Amygdala (tissue), 56 donors: ENCODE results near the gene DIP2C.

Source experiments
- DNase-seq, 56 donors: peaks; one replicate each; lab custom pipeline; 2025; lab: John Stamatoyannopoulos, UW

The DIP2C gene

GRCh38 chr10:409408-410040 lies 279.9 kb downstream of the DIP2C start:
- no peak for DNase-seq

- no peak for DNase-seq
These were observed 281.2 kb downstream of the DIP2C start for GRCh38 chr10:408236-408635.

- DNase-seq = no peak
These were observed 282.5 kb downstream of the DIP2C start for GRCh38 chr10:406976-407375.

GRCh38 chr10:405648-406047 lies 283.8 kb downstream of the DIP2C start:
- no peak for DNase-seq

GRCh38 chr10:404991-405390 lies 284.5 kb downstream of the DIP2C start:
- no peak for DNase-seq

GRCh38 chr10:404346-404745 lies 285.1 kb downstream of the DIP2C start:
- no peak for DNase-seq

GRCh38 chr10:398954-399353 lies 290.5 kb downstream of the DIP2C start:
- no peak for DNase-seq

GRCh38 chr10:397321-398068 lies 292.0 kb downstream of the DIP2C start:
- DNase-seq = no peak

- DNase-seq = no peak
These were observed 292.8 kb downstream of the DIP2C start for GRCh38 chr10:396535-397220.

- no peak for DNase-seq
These were observed 293.4 kb downstream of the DIP2C start for GRCh38 chr10:396107-396506.

- no peak for DNase-seq
These were observed 293.8 kb downstream of the DIP2C start for GRCh38 chr10:395665-396064.

GRCh38 chr10:394439-395101 lies 294.9 kb downstream of the DIP2C start:
- peak in 53 of 56 donors; percentile 26 to 96 (median 80) for DNase-seq

- peak in 8 of 56 donors; percentile 44 to 77 (median 66) for DNase-seq
These were observed 295.6 kb downstream of the DIP2C start for GRCh38 chr10:393787-394438.

GRCh38 chr10:393106-393745 lies 296.2 kb downstream of the DIP2C start:
- DNase-seq = no peak

GRCh38 chr10:392705-393037 lies 296.8 kb downstream of the DIP2C start:
- no peak for DNase-seq

- DNase-seq = no peak
These were observed 297.4 kb downstream of the DIP2C start for GRCh38 chr10:391847-392704.

GRCh38 chr10:391305-391704 lies 298.2 kb downstream of the DIP2C start:
- no peak for DNase-seq

GRCh38 chr10:390449-391100 lies 298.9 kb downstream of the DIP2C start:
- DNase-seq = peak in 3 of 56 donors; percentile 27 to 41 (median 34)
